Bronchial epithelial cell (primary cell): Measurements from ENCODE around the gene WNT7B. TPM values are rescaled to one million over a fixed set of nuclear protein-coding genes. Genes with fewer than 3 reads are reported as not detected.

Experiments used
- DNase-seq: peaks from one replicate; pipeline ENCODE4 v3.0.0-alpha.2; 2010; ENCODE audit warnings: low read depth
- FAIRE-seq: peaks from 2 replicates; lab custom pipeline; 2011; peaks lifted over from hg19 to GRCh38; lab: Jason Lieb, UNC
- H3K27me3 ChIP-seq: 2 replicates; pipeline ENCODE4 v1.5.1; 2011; ENCODE audit warnings: low read length; ENCODE audit not compliant: control insufficient read depth, insufficient read depth
- H3K36me3 ChIP-seq: 2 replicates; pipeline ENCODE4 v1.5.1; 2011; ENCODE audit warnings: low read length; ENCODE audit not compliant: control insufficient read depth, insufficient read depth
- H3K4me3 ChIP-seq: 2 replicates; pipeline ENCODE4 v1.5.1; 2011; ENCODE audit warnings: mild to moderate bottlenecking, low read depth, low read length, control low read depth
- CTCF ChIP-seq: IDR thresholded peaks from 2 replicates; pipeline ENCODE4 v1.5.1; 2011; ENCODE audit warnings: mild to moderate bottlenecking, moderate library complexity, low read length, control low read depth, inconsistent platforms; ENCODE audit not compliant: insufficient read depth, severe bottlenecking
- total RNA-seq: library from RNA; depleted of rRNA; stranded (reverse); fragments of >200 nt; gene quantifications from 2 replicates; pipeline ENCODE4 v1.2.1, GENCODE V29; 2014

The WNT7B gene
- total RNA-seq, 1 donor from 2014 or later = 18.2 TPM

DNA sequence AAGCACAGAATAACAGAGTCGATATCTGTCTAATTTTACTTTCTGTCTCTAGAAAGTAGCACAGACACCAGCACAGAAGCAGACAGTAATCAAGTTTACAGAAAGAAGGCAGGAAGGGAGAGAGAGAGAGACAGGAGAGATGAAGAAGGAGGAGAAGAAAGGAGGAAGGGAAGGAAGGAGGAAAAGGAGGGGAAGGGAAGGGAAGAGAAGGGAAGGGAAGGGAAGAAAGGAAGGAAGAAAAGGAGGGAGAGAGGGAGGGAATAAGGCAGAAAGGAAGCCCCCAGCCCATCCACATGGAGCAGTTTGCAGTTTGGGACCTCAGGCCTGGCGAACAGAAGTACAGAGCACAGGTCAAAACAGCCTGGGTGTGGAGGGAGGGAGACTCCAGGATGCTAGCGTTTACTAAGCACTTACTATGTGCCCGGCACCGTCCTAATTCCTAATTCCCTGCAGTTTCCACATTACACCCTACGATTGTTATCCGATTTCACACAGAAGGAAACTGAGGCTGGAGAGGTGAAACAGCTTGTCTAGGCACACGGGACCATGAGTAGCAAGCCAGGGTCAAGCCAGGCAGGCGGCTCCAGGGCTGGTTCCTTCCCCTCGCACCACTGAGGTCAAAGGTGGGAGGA lies 46.0 kb upstream of the WNT7B start:
- Histone ChIP-seq H3K4me3 (no peak overlapping the region), H3K27me3 (no peaks in the 10 kb centered on the region), H3K36me3 (no peaks in the 10 kb centered on the region)
- no peak for FAIRE-seq
- no peak for DNase-seq
- no peak for TF ChIP-seq CTCF

- H3K36me3 ChIP-seq = no peaks in the 10 kb centered on the region
- no peaks in the 10 kb centered on the region for H3K27me3 ChIP-seq
- no peak for DNase-seq
- no peak overlapping the region for H3K4me3 ChIP-seq
- TF ChIP-seq CTCF = no peak
- no peak for FAIRE-seq
Measured at GRCh38 chr22:46021577-46021976, 44.6 kb upstream of the WNT7B start.

- no peak overlapping the region for H3K4me3 ChIP-seq
- TF ChIP-seq CTCF = no peak
- no peaks in the 10 kb centered on the region for H3K36me3 ChIP-seq
- no peaks in the 10 kb centered on the region for H3K27me3 ChIP-seq
- DNase-seq (no peak), FAIRE-seq (no peak)
Measured at GRCh38 chr22:46019351-46019750, 42.4 kb upstream of the WNT7B start.

DNA sequence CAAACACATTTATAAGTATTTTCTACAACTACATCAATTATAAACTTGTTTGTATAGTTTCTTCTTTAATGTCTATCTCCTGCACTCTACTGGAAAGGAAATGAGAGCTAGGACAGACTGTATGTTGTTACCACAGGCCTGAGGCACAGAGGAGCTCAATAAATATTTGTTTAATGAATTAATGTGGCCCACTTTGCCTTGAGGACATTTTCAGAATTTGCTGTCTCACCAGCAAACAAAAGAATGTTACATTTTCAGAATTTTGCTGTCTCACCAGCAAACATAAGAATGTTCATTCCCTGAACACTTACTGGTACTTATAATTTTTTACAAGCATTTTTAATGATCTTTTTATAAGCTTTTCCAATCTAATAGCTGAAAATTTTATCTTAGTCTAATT lies 41.9 kb upstream of the WNT7B start:
- Histone ChIP-seq H3K36me3 (no peaks in the 10 kb centered on the region), H3K4me3 (no peak overlapping the region), H3K27me3 (no peaks in the 10 kb centered on the region)
- peak; percentile 36 for DNase-seq
- no peak for TF ChIP-seq CTCF
- no peak for FAIRE-seq

DNA sequence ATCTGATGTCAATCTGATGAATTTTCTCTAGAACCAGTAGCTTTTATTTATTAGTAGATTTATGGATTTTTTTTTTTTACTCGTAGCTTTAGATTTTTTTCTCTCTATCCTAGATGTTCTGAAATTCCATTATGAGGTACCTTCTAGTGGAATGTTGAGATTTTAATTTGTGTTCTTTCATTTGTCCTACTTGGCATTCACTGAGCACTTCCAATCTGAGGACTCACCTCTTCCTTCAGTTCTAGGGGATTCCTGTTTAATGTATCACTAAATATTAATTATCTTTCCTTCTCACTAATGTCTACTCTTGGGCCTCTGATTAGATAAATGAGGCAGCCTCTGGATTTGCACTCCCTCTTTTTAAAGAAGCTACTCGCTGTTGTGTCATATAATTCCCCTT lies 40.2 kb upstream of the WNT7B start:
- Histone ChIP-seq H3K36me3 (no peaks in the 10 kb centered on the region), H3K4me3 (no peak overlapping the region), H3K27me3 (no peaks in the 10 kb centered on the region)
- FAIRE-seq = no peak
- DNase-seq = no peak
- no peak for TF ChIP-seq CTCF
